NCI-H526 (cell line): ENCODE results near the gene FLCN.
"Not testable (repeated sequence)": the region's sequence is repeated elsewhere in the genome, so short reads cannot be mapped to it uniquely, and the experiment has no call there.

ENCODE experiments used
- DNase-seq, 2 experiments: peaks; one replicate each; lab custom pipeline; 2025; lab: John Stamatoyannopoulos, UW

Gene FLCN

DNA sequence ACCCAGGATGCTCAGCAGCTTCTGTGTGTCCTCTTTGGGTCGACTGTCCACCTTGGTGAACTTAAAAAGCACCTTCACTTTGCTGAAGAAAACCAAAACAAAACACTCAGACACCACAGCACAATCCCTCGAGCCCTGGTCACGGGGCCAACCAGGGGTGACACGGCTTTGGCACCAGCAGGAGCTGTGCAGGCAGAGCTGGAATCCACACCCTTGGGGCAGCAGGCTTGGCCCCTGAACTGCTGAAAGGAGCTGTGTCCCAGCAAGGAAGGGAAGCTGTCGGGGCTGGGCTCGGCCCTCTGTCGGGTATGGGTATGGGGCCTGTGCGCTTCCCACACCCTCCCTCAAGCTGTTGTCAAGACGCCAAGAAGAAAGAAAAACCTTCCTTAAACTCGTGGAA lies 23.2 kb downstream of the FLCN start:
- no peak for DNase-seq

DNA sequence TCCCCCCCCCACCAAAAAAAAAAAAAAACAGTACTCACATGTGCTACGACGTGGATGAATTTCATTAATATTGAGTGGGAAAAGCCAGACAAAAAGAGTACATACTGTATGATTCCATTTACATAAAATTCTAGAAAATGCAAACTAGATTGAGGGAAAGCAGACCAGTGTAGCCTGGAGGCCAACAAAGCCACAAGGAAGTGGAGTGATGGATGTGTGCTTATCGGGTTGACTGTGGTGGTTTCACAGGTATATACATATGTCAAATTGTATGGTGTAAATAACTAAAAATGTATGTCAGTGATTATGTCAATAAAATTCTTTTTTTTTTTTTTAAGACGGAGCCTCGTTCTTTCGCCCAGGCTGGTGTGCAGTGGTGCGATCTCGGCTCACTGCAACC lies 29.0 kb downstream of the FLCN start:
- DNase-seq = peak; percentile 78 to 87

- peak in 1 of 2 experiments; percentile 14 for DNase-seq
Observed at GRCh38 chr17:17206913-17207335, 30.0 kb downstream of the FLCN start.

DNA sequence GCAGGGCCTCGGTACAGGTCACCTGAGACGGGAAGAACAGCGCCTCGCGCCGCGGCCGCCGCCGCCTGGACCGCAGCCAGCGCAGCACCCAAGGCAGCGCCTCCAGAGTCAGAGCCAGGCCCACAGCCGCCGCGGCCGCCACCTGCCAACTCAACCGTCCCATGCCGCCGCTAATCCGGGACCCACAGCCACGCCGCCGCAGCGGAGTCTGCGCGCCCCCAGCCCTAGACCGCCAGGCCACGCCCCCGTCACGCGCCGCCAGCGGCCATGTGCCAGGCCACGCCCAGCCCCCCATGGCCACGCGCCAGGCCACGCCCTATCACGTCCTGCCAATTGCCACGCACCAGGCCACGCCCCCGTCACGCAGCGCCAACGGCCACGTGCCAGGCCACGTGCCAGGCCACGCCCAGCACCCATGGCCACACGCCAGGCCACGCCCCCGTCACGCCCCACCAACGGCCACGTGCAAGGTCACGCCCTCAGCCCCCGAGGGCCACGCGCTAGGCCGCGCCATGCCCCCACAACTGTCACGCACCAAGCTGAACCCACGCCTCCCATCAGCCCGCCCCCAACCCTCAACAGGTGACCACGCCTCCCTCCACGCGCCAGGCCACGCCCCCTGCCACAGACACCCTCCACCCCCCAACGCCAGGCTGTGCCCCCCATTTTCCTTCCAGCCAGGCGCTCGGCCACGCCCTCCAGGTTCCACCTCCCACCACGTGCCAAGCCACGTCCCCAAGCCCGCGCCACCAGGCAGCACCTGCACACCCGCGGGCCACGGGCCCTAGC lies 30.6 kb downstream of the FLCN start, which contains the start of gene PLD6:
PLD6 (minus strand) TSS at position 210 of the 789 bp plus-strand sequence; CDS start at position 163, 47 bp downstream.
- peak; percentile 61 to 93 for DNase-seq

- DNase-seq = peak in 1 of 2 experiments; percentile 61
Observed at GRCh38 chr17:17205368-17206123, 31.4 kb downstream of the FLCN start.

DNA sequence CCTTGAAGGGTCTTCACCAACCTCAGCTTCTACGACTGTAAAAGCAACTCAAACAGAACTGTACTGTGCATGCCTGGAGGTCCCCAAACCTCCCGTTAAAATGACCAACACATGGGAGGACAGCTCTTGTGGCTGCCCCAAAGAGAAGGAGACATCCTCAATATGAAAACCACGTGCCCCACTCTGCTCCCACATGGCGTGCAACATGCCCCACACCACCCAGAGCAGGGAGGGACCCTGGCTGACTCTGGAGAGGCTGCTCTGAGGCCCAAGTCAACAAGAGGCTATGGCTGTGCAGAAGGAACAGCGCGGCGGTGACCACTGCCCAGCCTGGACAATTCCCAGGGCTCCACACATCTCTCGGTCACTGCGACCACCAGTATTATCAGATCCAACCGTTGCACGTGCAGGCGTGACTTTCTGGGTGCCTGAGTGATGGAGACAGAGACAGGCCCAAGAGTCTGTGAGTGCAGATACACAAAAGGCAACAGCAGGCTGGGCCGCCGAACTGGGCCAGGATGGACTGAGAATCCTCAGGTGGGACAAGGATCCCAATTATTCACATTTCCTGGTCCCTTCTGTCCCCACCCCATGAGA lies 32.2 kb downstream of the FLCN start:
- DNase-seq = no peak

DNA sequence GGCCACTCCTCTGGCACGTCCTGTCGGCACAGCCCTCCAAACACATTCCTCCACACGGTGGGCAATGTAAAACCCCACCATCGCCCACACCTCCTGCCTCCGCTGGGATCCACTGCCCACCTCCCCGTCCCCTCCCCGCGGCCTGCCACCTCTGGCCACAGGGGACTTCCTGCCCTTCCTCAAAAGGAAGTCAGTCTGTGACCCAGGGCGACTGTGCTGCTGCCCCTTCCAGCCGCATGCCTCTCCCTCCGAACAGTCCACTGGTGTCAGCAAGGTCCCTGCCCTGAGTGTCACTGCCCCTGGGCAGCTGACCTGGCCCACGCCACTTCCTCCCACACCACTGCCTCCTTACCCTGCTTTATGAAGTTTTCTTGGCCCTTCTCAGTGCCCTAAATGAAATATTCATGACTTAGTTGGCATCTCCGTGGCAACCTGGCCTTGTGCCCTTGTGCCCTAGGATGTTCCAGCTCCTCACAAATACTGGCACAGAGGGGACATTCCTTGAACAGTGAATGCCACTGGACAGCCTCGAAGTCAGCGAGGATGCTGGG lies 32.9 kb downstream of the FLCN start:
- no peak for DNase-seq

GRCh38 chr17:17203173-17203730 lies 33.7 kb downstream of the FLCN start:
- no peak for DNase-seq

- no peak for DNase-seq
Observed at GRCh38 chr17:17201907-17202306, 35.1 kb downstream of the FLCN start.

DNA sequence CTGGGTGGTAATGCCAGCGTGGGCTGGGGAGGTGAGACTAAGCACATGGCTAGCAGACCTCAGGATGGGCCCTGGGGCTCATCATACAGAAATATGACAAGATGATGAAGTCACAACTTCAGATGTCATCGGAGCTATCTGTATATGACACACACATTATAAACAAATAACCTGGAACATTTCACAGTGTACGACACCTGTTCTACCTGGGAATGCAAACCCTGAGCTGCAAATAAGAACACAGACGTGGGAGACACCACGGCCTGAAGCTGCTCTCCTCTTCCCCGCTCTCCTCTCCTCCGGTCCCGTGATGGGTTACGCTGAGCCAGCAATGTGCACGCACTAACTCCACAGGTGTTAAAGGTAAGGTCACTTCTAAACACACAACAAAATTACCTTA lies 35.7 kb downstream of the FLCN start:
- DNase-seq = no peak

DNA sequence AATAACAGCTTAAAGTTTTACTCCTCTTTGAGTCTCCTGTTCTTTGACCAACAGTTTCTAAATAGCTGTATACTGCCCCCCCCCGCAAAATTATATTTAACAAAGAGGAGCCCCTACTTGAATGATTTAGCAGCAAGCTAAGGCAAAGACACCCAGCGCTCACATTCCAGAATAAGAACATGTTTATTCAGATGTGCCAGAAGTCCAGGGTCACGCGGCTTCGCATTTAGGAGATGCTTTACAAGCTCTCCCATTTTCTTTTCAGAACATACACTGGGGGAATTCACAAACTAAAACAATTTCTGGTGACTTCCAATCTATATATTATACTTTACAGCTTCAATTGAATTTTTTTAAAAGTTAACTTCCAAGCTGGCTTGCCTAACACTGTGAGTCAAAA lies 36.1 kb downstream of the FLCN start:
- no peak for DNase-seq

GRCh38 chr17:17200311-17200710 lies 36.7 kb downstream of the FLCN start:
- DNase-seq = no peak

GRCh38 chr17:17198281-17198680 lies 38.7 kb downstream of the FLCN start:
- DNase-seq = no peak

- no peak for DNase-seq
Observed at GRCh38 chr17:17196776-17197175, 40.2 kb downstream of the FLCN start.

DNA sequence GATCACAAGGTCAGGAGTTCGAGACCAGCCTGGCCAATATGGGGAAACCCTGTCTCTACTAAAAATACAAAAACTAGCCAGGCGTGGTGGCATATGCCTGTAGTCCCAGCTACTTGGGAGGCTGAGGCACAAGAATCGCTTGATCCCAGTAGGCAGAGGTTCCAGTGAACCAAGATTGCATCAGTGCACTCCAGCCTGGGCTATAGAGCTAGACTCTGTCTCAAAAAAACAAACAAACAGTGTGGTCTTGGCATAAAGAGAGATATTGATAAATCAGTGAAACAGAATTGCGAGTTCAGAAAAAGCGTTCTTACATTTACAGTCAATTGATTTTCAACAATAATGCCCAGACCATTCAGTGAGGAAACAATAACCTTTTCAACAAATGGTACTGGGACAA lies 41.5 kb downstream of the FLCN start:
- not testable (repeated sequence) for DNase-seq

DNA sequence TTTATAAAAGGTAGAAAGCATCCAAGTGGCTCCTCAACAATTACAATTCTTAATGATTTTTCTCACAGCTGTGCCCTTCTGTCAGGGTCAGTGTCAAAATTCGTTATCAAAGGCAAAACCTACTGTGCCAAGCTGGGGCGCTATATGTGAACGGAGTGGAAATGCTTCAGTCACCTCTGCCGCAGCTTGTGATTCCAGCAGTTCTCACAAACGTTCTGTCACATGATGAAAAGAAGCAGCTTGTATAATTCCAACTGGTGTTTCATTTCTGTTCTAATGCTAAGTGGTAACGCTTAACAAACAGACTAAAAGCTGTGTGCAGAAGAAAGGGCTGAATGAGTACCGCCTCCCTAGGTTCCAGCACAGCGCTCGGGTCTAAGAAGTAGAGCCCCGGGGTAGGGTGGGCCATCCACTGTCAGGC lies 45.0 kb downstream of the FLCN start:
- DNase-seq = peak in 1 of 2 experiments; percentile 27

DNA sequence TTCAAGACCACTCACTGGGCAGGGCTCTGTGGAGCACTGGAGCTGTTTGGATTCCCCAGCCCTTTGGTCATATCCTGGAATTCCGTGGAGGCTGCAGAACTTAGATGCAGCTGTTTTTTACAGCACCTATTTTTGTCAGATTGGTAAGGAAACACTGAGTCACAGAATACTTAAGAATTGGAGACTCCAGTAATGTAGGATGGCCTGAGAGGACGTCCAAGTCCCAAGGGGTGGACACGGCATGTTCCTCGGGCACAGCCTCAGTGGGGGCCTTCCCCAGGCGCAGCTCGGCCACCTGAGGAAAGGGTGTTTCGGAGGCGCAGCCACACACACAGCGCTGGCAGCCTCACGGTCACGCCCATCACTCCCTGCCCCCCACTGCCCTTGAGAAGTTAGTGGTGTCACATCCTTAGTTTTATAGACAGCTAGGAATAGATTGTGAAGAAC lies 45.6 kb downstream of the FLCN start:
- no peak for DNase-seq

- DNase-seq = no peak
Observed at GRCh38 chr17:17190188-17190587, 46.8 kb downstream of the FLCN start.

DNA sequence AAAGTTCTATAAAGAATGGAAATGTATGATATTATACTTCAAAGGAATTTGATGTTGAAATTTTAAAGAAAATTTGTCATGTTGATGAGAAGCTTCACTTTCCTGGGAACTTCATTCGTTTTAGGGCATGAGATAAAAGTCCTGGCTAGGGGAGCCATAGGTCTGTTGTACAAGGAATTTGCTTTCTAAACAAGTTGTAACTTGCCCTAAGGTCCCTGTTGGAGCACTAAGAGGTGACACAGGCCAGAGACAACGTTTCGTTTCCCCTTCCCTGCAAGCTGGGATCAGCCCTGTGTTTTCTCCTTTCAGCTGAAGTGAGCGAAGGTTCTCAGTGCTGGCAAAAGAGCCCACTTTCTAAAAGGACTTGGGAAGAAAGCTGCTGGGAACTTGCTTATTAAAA lies 47.4 kb downstream of the FLCN start:
- no peak for DNase-seq

DNA sequence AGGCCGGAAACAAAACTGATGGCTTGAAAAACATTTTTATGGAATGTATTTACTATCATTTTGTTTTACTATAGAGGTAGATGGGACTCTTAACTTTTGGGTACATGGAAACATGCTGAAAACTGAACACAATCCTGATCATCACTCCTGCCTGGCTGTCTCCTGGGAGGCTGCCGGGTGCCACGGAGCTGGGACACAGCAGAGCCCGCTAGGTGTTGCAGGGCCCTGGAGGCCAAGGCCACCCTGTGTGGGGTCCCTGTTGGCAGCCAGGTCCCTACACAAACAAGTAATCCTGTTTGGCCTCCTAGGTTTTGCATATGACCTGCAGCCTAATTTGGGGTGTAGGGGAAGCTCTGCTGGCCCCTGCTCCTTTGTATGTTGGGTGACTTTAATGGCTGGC lies 48.4 kb downstream of the FLCN start:
- DNase-seq = no peak

DNA sequence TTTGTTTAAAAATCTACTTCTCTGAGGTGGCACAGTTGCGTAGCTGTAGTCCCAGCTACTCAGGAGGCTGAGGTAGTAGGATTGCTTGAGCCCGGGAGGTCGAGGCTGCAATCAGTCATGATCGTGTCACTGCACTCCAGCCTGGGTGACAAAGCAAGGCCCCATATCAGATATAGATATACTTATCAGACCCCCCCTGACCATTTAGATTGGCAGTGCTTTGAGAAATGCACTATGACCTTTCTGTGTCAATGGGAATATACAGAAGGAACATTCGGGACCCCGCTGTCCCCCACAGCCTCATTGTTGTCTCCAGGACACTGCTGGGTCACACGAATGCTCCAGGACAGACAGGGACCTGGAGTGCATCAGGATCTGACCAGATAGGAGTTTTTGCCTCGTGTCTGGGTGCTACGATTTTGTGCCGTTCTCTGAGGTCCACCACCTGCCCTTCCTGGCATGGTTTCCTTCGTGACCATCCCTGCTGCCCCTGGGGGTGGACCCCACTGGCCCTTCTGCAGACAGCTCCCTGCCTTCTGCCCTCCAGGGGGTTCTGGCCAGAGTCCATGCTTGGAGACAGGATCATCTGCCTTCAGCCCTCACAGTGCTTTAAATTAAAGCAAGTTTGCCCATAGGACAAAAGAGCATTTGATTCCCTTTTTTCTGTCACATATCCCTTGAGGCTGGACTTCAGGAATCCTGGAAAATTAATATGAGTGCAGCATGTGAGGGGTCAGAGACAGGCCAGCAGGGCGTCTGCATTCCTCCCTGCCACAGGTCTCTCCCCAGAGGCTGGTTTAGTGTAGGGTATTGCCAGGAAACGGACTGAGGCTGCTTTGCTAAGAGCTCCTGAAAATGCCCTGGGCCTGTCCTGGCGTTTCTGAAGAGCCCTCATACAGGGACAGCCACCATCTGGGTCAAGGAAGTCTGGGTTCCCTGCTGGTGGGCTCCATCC lies 50.1 kb downstream of the FLCN start:
- DNase-seq = no peak
